ENCODE data around the gene BNIPL. TPM values are rescaled to one million over a fixed set of nuclear protein-coding genes. Genes with fewer than 3 reads are reported as not detected.

Gene BNIPL
- total RNA-seq, 4 donors from 2014 or later, result 0.70 to 8.4 (median 3.6) TPM; not detected in 1

DNA sequence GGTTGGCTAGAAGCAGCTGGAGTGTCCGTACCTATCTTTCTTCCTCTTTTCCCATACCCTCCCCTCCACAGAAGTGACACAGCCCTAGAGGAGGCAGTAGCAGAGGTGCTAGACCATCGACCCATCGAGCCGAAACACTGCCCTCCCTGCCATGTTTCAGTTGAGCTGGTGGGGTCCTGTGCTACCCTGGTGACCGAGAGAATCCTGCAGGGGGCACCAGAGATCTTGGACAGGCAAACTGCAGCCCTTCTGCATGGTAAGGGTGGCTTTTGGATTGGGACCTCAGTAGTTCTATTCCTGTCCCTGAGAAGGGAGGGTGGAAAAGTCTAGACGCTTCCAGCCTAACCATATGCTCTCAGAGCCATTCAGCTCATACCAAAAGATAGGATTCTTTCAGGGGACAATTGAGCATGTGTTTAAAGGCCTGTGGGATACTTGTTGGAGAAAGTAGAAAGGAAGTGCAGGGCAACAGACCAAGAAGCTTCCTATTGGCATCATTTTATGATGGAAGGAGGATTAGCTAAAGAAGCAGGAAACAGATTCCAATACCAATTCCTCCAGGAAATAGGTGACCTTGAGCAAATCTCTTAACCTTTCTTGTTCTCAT, 11.7 kb upstream of the BNIPL start:
- no peaks in the 10 kb centered on the region for H3K9me3 ChIP-seq
- H3K27ac ChIP-seq, result no peak overlapping the region
- no peak for TF ChIP-seq POLR2A (IDR thresholded peaks at IDR 0.05)
- TF ChIP-seq, protein P1, sequence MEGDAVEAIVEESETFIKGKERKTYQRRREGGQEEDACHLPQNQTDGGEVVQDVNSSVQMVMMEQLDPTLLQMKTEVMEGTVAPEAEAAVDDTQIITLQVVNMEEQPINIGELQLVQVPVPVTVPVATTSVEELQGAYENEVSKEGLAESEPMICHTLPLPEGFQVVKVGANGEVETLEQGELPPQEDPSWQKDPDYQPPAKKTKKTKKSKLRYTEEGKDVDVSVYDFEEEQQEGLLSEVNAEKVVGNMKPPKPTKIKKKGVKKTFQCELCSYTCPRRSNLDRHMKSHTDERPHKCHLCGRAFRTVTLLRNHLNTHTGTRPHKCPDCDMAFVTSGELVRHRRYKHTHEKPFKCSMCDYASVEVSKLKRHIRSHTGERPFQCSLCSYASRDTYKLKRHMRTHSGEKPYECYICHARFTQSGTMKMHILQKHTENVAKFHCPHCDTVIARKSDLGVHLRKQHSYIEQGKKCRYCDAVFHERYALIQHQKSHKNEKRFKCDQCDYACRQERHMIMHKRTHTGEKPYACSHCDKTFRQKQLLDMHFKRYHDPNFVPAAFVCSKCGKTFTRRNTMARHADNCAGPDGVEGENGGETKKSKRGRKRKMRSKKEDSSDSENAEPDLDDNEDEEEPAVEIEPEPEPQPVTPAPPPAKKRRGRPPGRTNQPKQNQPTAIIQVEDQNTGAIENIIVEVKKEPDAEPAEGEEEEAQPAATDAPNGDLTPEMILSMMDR (IDR thresholded peaks at IDR 0.05), result peak; percentile 53 to 76 (median 63)
- peak; percentile 71 to 95 (median 92) for DNase-seq
- H3K4me1 ChIP-seq, result peaks cover 0 to 5% (median 0%) of the 10 kb centered on the region in 4 donors
- no peaks in the 10 kb centered on the region for H3K27me3 ChIP-seq
- no peak overlapping the region for H3K4me3 ChIP-seq
- peaks cover 0 to 60% (median 0%) of the 10 kb centered on the region in 3 donors for H3K36me3 ChIP-seq

DNA sequence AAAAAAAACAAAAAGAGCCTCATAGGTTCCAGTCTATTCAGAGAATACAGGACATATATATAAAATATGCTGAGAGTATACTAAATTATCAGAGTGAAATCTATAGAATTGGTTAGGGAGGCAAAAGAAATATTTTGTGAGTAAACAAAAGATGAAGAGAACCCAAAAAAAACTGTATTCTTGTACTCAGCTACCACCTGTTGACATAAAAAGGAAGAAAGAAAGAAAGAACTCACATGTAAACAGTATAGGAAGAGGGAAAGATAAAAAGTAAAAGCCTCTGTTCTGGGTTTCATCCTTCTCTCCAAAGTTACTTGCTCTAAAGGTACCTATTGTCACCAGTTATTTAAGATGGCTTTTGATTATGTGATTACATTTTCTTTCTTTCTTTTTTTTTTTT, 9.9 kb upstream of the BNIPL start:
- Histone ChIP-seq H3K4me3 (no peak overlapping the region), H3K4me1 (peaks cover 0 to 5% (median 0%) of the 10 kb centered on the region in 4 donors), H3K36me3 (peaks cover 0 to 65% (median 0%) of the 10 kb centered on the region in 3 donors), H3K27ac (no peak overlapping the region), H3K9me3 (no peaks in the 10 kb centered on the region), H3K27me3 (no peaks in the 10 kb centered on the region)
- DNase-seq, result no peak
- TF ChIP-seq POLR2A (IDR thresholded peaks at IDR 0.05), result no peak
- TF ChIP-seq, protein P1 (IDR thresholded peaks at IDR 0.05), result no peak

DNA sequence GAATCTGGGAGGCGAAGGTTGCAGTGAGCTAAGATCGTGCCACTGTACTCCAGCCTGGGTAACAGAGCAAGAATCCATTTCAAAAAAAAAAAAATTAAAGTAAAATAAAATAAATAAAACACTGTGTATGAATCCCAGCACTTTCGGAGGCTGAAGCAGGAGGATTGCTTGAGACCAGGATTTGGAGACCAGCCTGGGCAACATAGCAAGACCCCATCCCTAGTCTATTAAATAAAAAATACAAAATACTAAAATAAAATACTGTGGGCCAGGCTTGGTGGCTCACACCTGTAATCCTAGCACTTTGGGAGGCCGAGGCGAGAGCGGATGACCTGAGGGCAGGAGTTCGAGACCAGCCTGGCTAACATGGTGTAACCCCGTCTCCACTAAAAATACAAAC, 4.2 kb upstream of the BNIPL start:
- DNase-seq, result no peak
- no peak overlapping the region for H3K4me3 ChIP-seq
- no peaks in the 10 kb centered on the region for H3K27me3 ChIP-seq
- peaks cover 0 to 59% (median 0%) of the 10 kb centered on the region in 3 donors for H3K36me3 ChIP-seq
- H3K9me3 ChIP-seq, result no peaks in the 10 kb centered on the region
- no peaks in the 10 kb centered on the region for H3K4me1 ChIP-seq
- no peak for TF ChIP-seq POLR2A (IDR thresholded peaks at IDR 0.05)
- TF ChIP-seq, protein P1 (IDR thresholded peaks at IDR 0.05), result no peak
- H3K27ac ChIP-seq, result no peak overlapping the region

DNA sequence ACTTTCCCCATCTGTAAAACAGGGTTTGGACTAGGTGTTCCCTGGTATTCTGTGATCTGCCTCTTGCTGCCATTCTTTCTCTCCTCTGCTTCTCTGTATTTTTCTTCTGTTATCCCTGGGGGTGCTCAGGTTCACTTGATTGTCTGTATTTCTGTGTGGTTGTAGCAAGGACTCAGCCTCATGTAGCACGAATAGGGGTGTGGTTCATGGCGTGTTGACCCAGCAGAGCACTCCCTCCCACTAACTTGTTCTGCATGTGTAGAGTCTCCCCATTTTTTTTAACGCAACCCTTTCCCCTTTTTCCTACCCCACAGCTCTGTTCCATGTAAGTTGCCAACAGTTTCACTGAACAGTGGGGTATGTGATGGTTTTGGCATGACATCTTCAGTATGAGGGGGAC, 1.2 kb upstream of the BNIPL start:
- Histone ChIP-seq H3K9me3 (no peaks in the 10 kb centered on the region), H3K27ac (no peak overlapping the region), H3K27me3 (no peaks in the 10 kb centered on the region), H3K4me1 (no peaks in the 10 kb centered on the region), H3K4me3 (no peak overlapping the region), H3K36me3 (peaks cover 0 to 33% (median 0%) of the 10 kb centered on the region in 3 donors)
- DNase-seq, result no peak
- no peak for TF ChIP-seq POLR2A (IDR thresholded peaks at IDR 0.05)
- TF ChIP-seq, protein P1 (IDR thresholded peaks at IDR 0.05), result no peak

DNA sequence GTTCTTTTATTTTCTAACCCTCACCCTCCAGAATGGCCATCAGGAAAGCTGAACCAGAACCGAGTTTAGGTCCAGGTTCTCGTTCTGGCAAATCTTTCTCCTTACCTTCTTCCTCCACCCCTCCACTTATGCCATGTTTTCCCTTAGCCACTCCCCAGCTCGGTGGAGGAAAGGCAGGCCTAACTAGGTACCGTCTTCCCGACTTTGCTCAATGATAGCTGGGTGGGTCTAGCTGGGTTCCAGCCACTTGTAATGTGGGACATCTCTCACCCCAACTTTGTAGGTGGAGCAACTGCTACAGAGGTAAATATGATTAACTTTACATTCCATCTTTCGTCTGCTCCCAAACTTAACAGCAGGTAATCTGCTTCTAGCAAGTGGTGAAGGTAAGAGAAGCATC, 646 bp downstream of the BNIPL start:
- Histone ChIP-seq H3K4me1 (no peaks in the 10 kb centered on the region), H3K36me3 (peaks cover 0 to 16% (median 0%) of the 10 kb centered on the region in 3 donors), H3K9me3 (no peaks in the 10 kb centered on the region), H3K27me3 (no peaks in the 10 kb centered on the region), H3K27ac (no peak overlapping the region), H3K4me3 (no peak overlapping the region)
- TF ChIP-seq, protein P1 (IDR thresholded peaks at IDR 0.05), result no peak
- TF ChIP-seq POLR2A (IDR thresholded peaks at IDR 0.05), result no peak
- DNase-seq, result no peak
